Sigmoid colon (tissue), 7 donors: ENCODE measurements around the gene PIGP. TPM values are rescaled to one million over a fixed set of nuclear protein-coding genes. Genes with fewer than 3 reads are reported as not detected.

Experiments used
- DNase-seq: peaks from one replicate; pipeline ENCODE4 v3.0.0-alpha.2; 2019
- H3K27ac ChIP-seq, 4 donors: fragments of 200-600 bp; sonication (generic); one replicate each; pipeline ENCODE4 v1.5.1; 2016 to 2019; ENCODE audit warnings: mild to moderate bottlenecking in 1 of 4
- H3K27me3 ChIP-seq, 3 donors: fragments of 200-600 bp; sonication (generic); one replicate each; pipeline ENCODE4 v1.5.1; 2019; ENCODE audit warnings: mild to moderate bottlenecking in 1 of 3
- H3K36me3 ChIP-seq, 4 donors: fragments of 200-600 bp; sonication (generic); one replicate each; pipeline ENCODE4 v1.5.1; 2016 to 2019
- H3K4me1 ChIP-seq, 4 donors: fragments of 200-600 bp; sonication (generic); one replicate each; pipeline ENCODE4 v1.5.1; 2017 to 2019
- H3K4me3 ChIP-seq, 4 donors: fragments of 200-600 bp; sonication (generic); one replicate each; pipeline ENCODE4 v1.5.1; 2017 to 2019; ENCODE audit warnings: mild to moderate bottlenecking in 2 of 4, moderate library complexity in 1 of 4
- H3K9me3 ChIP-seq, 4 donors: fragments of 200-600 bp in 3 of 4; sonication (generic) in 3 of 4; one replicate each; pipeline versions ENCODE4 v1.5.1 to v1.6.1; 2013 to 2019
- CTCF ChIP-seq, 4 experiments: fragments of 450-650 bp in 3 of 4; fragments of 200-600 bp in 1 of 4; IDR thresholded peaks; one replicate each; pipeline ENCODE4 v1.5.1; 2016 to 2019; ENCODE audit warnings: antibody characterized with exemption in 4 of 4, mild to moderate bottlenecking in 3 of 4, moderate library complexity in 2 of 4
- EP300 ChIP-seq, 4 donors: sonication (generic); formaldehyde crosslinking; IDR thresholded peaks; one replicate each; pipeline ENCODE4 v1.6.1; 2017; ENCODE audit warnings: antibody characterized with exemption in 4 of 4
- POLR2A ChIP-seq, 2 donors: fragments of 450-650 bp; IDR thresholded peaks; one replicate each; pipeline ENCODE4 v1.6.1; 2016; ENCODE audit warnings: antibody characterized with exemption in 2 of 2, mild to moderate bottlenecking in 2 of 2, moderate library complexity in 2 of 2
- POLR2AphosphoS5 ChIP-seq, 4 donors: sonication (generic); formaldehyde crosslinking; IDR thresholded peaks; one replicate each; pipeline ENCODE4 v1.6.1; 2017; ENCODE audit warnings: antibody characterized with exemption in 4 of 4
- WGBS, 2 donors: extraction: QIAGEN DNeasy Blood & Tissue Kit; methylation state at CpG; one replicate each; pipeline ENCODE4 v1.1.7; 2013; 5-methylcytosine and 5-hydroxymethylcytosine counted together
- intact Hi-C: fragments of 100-400 bp; cut with DNase I; formaldehyde crosslinking; loops from one replicate; pipeline ENCODE4 v1.15.1; 2023
- polyA plus RNA-seq, 3 donors: library from polyadenylated mRNA; stranded (reverse); fragments of 200-250 nt; gene quantifications; one replicate each; pipeline ENCODE4 v1.2.3, GENCODE V29; 2013
- total RNA-seq, 4 donors: library from RNA; depleted of rRNA; stranded (reverse); fragments of >200 nt; gene quantifications; one replicate each; pipeline ENCODE4 v1.1.0, GENCODE V29; 2016
- donor health status: healthy with polysubstance abuse.
- donor health status: Bipolar disorder and iron deficiency.
- donor health status: healthy.

PIGP gene
- total and polyA plus RNA-seq, 7 donors: 10.2 to 36.7 (median 19.4) TPM

- TF ChIP-seq POLR2A (IDR thresholded peaks at IDR 0.05) (no peak), POLR2AphosphoS5 (IDR thresholded peaks at IDR 0.05) (no peak), CTCF (IDR thresholded peaks at IDR 0.05) (no peak), EP300 (IDR thresholded peaks at IDR 0.05) (no peak)
- Histone ChIP-seq H3K4me1 (peaks cover 0 to 27% (median 16%) of the 10 kb centered on the region in 4 donors), H3K36me3 (no peaks in the 10 kb centered on the region), H3K27ac (no peak overlapping the region), H3K9me3 (no peaks in the 10 kb centered on the region), H3K27me3 (no peaks in the 10 kb centered on the region), H3K4me3 (no peak overlapping the region)
- intact Hi-C loops: no loop called here
- WGBS, 2 donors: 94 to 98% methylated on average over 4 of the region's 4 CpGs
- DNase-seq: no peak
Observed at GRCh38 chr21:37076087-37076850, 3.4 kb upstream of the PIGP start.

- peaks cover 0 to 36% (median 24%) of the 10 kb centered on the region in 4 donors for H3K4me1 ChIP-seq
- H3K36me3 ChIP-seq: no peaks in the 10 kb centered on the region
- no peak for DNase-seq
- H3K4me3 ChIP-seq: no peak overlapping the region
- no peak for TF ChIP-seq POLR2AphosphoS5 (IDR thresholded peaks at IDR 0.05)
- TF ChIP-seq EP300 (IDR thresholded peaks at IDR 0.05): no peak
- TF ChIP-seq POLR2A (IDR thresholded peaks at IDR 0.05): no peak
- TF ChIP-seq CTCF (IDR thresholded peaks at IDR 0.05): no peak
- no peak overlapping the region for H3K27ac ChIP-seq
- 51 to 85% methylated on average over 4 of the region's 4 CpGs for WGBS, 2 donors
- no peaks in the 10 kb centered on the region for H3K9me3 ChIP-seq
- H3K27me3 ChIP-seq: no peaks in the 10 kb centered on the region
- intact Hi-C loops: no loop called here
Observed at GRCh38 chr21:37075214-37075770, 2.4 kb upstream of the PIGP start.

GRCh38 chr21:37074546-37074945 is 1.7 kb upstream of the PIGP start:
- Histone ChIP-seq H3K9me3 (no peaks in the 10 kb centered on the region), H3K4me3 (peak overlapping the region; percentile 88 to 93 (median 90)), H3K27me3 (no peaks in the 10 kb centered on the region), H3K36me3 (no peaks in the 10 kb centered on the region), H3K27ac (peak overlapping the region; percentile 94 to 99 (median 98)), H3K4me1 (peaks cover 0 to 36% (median 26%) of the 10 kb centered on the region in 4 donors)
- TF ChIP-seq CTCF (IDR thresholded peaks at IDR 0.05): no peak
- TF ChIP-seq EP300 (IDR thresholded peaks at IDR 0.05): no peak
- intact Hi-C loops: loop anchor here (5.0 kb wide), 6 partner anchors 42 to 488 kb away; partner anchors contain the start of genes DYRK1A, HLCS and VPS26C
- WGBS, 2 donors: 10 to 40% methylated on average over 9 of the region's 9 CpGs
- no peak for DNase-seq

- no peak for DNase-seq
- Histone ChIP-seq H3K4me3 (peak overlapping the region; percentile 88 to 93 (median 90)), H3K4me1 (peaks cover 0 to 36% (median 26%) of the 10 kb centered on the region in 4 donors), H3K27me3 (no peaks in the 10 kb centered on the region), H3K9me3 (no peaks in the 10 kb centered on the region), H3K36me3 (peaks cover 0 to under 1% (median 0%) of the 10 kb centered on the region in 4 donors), H3K27ac (peak overlapping the region; percentile 94 to 99 (median 98))
- TF ChIP-seq EP300 (IDR thresholded peaks at IDR 0.05): no peak
- no peak for TF ChIP-seq CTCF (IDR thresholded peaks at IDR 0.05)
- no peak for TF ChIP-seq POLR2A (IDR thresholded peaks at IDR 0.05)
- no peak for TF ChIP-seq POLR2AphosphoS5 (IDR thresholded peaks at IDR 0.05)
- WGBS, 2 donors: 1 to 4% methylated on average over 13 of the region's 13 CpGs
- intact Hi-C loops: loop anchor here (5.0 kb wide), 6 partner anchors 42 to 488 kb away; partner anchors contain the start of genes DYRK1A, HLCS and VPS26C
Observed at GRCh38 chr21:37074197-37074510, 1.3 kb upstream of the PIGP start.
